Naive thymus-derived CD8-positive, alpha-beta T cell (primary cell): ENCODE measurements around the gene SOCS4. TPM values are rescaled to one million over a fixed set of nuclear protein-coding genes. Genes with fewer than 3 reads are reported as not detected.
"Not testable (repeated sequence)": the region's sequence is repeated elsewhere in the genome, so short reads cannot be mapped to it uniquely, and the experiment has no call there.

Experiments
- ATAC-seq, 2 donors: fragments of 150-1000 bp; cut with Tn5 transposase in 1 of 2; sonication (Bioruptor Pico), chemical (Tn5 transposase) in 1 of 2; 1 replicate in 1 of 2; 2 replicates in 1 of 2; pipeline ENCODE4 v1.10.0; 2021; ENCODE audit warnings: mild to moderate bottlenecking in 2 of 2, moderate library complexity in 2 of 2
- POLR2A ChIA-PET: fragments of 350-600 bp; sonication (Branson Sonifier 250); formaldehyde crosslinking; loops from one replicate; lab custom pipeline; 2021; ENCODE audit warnings: antibody characterized with exemption; lab: Charles Lee
- DNase-seq, 10 donors: peaks; one replicate each; pipeline versions ENCODE4 v3.0.0 to v3.0.0-alpha.2; 2020 to 2022
- H3K27ac Mint-ChIP-seq, 10 donors: one replicate each; pipeline ENCODE4 v1.8.0; 2020 to 2022; ENCODE audit warnings: mild to moderate bottlenecking in 10 of 10, mixed read lengths in 10 of 10, moderate library complexity in 4 of 10, inconsistent platforms in 1 of 10
- H3K27me3 Mint-ChIP-seq, 5 donors: one replicate each; pipeline ENCODE4 v1.8.0; 2021 to 2022; ENCODE audit warnings: mixed read lengths in 5 of 5
- H3K36me3 Mint-ChIP-seq, 3 donors: one replicate each; pipeline ENCODE4 v1.8.0; 2020 to 2022; ENCODE audit warnings: mixed read lengths in 3 of 3, mild to moderate bottlenecking in 2 of 3, inconsistent platforms in 1 of 3
- H3K4me1 Mint-ChIP-seq, 4 donors: one replicate each; pipeline ENCODE4 v1.8.0; 2021 to 2022; ENCODE audit warnings: mixed read lengths in 4 of 4
- H3K4me3 Mint-ChIP-seq, 10 donors: one replicate each; pipeline ENCODE4 v1.8.0; 2020 to 2022; ENCODE audit warnings: mild to moderate bottlenecking in 10 of 10, mixed read lengths in 10 of 10, moderate library complexity in 6 of 10, inconsistent platforms in 1 of 10
- H3K9me3 Mint-ChIP-seq, 9 donors: one replicate each; pipeline ENCODE4 v1.8.0; 2020 to 2022; ENCODE audit warnings: mixed read lengths in 9 of 9, mild to moderate bottlenecking in 3 of 9, inconsistent platforms in 1 of 9, moderate library complexity in 1 of 9
- polyA plus RNA-seq, 3 donors: library from polyadenylated mRNA; unstranded; fragments of 300-500 nt; fragmentation: Illumina TruSeq; gene quantifications; one replicate each; pipeline ENCODE4 v1.2.3, GENCODE V29; 2021
- total RNA-seq, 8 experiments: library from RNA in 2 of 8; stranded (reverse) in 2 of 8; gene quantifications; one replicate each; pipeline ENCODE4 v1.2.3 and lab custom pipeline; 2021 to 2026

The SOCS4 gene
- total and polyA plus RNA-seq, 5 experiments from 2014 or later: 1.5 to 22.5 (median 2.9) TPM

GRCh38 chr14:55073856-55074255 lies 46.8 kb downstream of the SOCS4 start:
- DNase-seq (no peak), ATAC-seq (no peak)
- H3K4me3 Mint-ChIP-seq: no peak overlapping the region
- H3K4me1 Mint-ChIP-seq: peaks cover 13 to 41% (median 29%) of the 10 kb centered on the region in 4 donors
- H3K9me3 Mint-ChIP-seq: no peaks in the 10 kb centered on the region
- H3K36me3 Mint-ChIP-seq: no peaks in the 10 kb centered on the region
- no peaks in the 10 kb centered on the region for H3K27me3 Mint-ChIP-seq
- POLR2A ChIA-PET: no interaction called here
- H3K27ac Mint-ChIP-seq: peak overlapping the region in 4 of 10 donors; percentile 15 to 71 (median 55)

- H3K27me3 Mint-ChIP-seq: no peaks in the 10 kb centered on the region
- peaks cover 13 to 41% (median 29%) of the 10 kb centered on the region in 4 donors for H3K4me1 Mint-ChIP-seq
- H3K4me3 Mint-ChIP-seq: peak overlapping the region in 4 of 10 donors; percentile 21 to 83 (median 39)
- POLR2A ChIA-PET: no interaction called here
- no peak for ATAC-seq
- H3K27ac Mint-ChIP-seq: peak overlapping the region in 7 of 10 donors; percentile 1 to 62 (median 51)
- H3K36me3 Mint-ChIP-seq: no peaks in the 10 kb centered on the region
- H3K9me3 Mint-ChIP-seq: no peaks in the 10 kb centered on the region
- no peak for DNase-seq
Measured at GRCh38 chr14:55074662-55075061, 47.6 kb downstream of the SOCS4 start.

GRCh38 chr14:55075628-55076175 lies 48.7 kb downstream of the SOCS4 start:
- H3K9me3 Mint-ChIP-seq: no peaks in the 10 kb centered on the region
- H3K27me3 Mint-ChIP-seq: no peaks in the 10 kb centered on the region
- ATAC-seq (no peak), DNase-seq (no peak)
- no peak overlapping the region for H3K4me3 Mint-ChIP-seq
- H3K27ac Mint-ChIP-seq: peak overlapping the region in 3 of 10 donors; percentile 35 to 59 (median 37)
- H3K36me3 Mint-ChIP-seq: no peaks in the 10 kb centered on the region
- POLR2A ChIA-PET: no interaction called here
- peaks cover 13 to 40% (median 29%) of the 10 kb centered on the region in 4 donors for H3K4me1 Mint-ChIP-seq

- Mint-ChIP-seq H3K27me3 (peaks cover 0 to 4% (median 0%) of the 10 kb centered on the region in 5 donors), H3K9me3 (no peaks in the 10 kb centered on the region), H3K4me3 (no peak overlapping the region), H3K4me1 (peaks cover 7 to 22% (median 15%) of the 10 kb centered on the region in 4 donors), H3K36me3 (no peaks in the 10 kb centered on the region), H3K27ac (peak overlapping the region in 1 of 10 donors; percentile 79)
- POLR2A ChIA-PET: no interaction called here
- DNase-seq: no peak
- ATAC-seq: no peak
Measured at GRCh38 chr14:55077170-55078151, 50.4 kb downstream of the SOCS4 start.

GRCh38 chr14:55079961-55080360 lies 52.9 kb downstream of the SOCS4 start:
- H3K36me3 Mint-ChIP-seq, H3K27me3 Mint-ChIP-seq, H3K4me1 Mint-ChIP-seq, H3K4me3 Mint-ChIP-seq, H3K27ac Mint-ChIP-seq, POLR2A ChIA-PET, ATAC-seq, DNase-seq, H3K9me3 Mint-ChIP-seq: not testable (repeated sequence)

GRCh38 chr14:55084401-55085059 lies 57.5 kb downstream of the SOCS4 start:
- H3K27me3 Mint-ChIP-seq: peaks cover 0 to 4% (median 2%) of the 10 kb centered on the region in 5 donors
- no peaks in the 10 kb centered on the region for H3K36me3 Mint-ChIP-seq
- no peaks in the 10 kb centered on the region for H3K9me3 Mint-ChIP-seq
- DNase-seq (no peak), ATAC-seq (no peak)
- no peak overlapping the region for H3K27ac Mint-ChIP-seq
- H3K4me3 Mint-ChIP-seq: no peak overlapping the region
- POLR2A ChIA-PET: interaction anchor here (0.6 to 0.9 kb wide), 2 partner anchors 76 to 188 kb away, joined by 3 to 6 read pairs; no protein-coding TSS in a partner anchor
- H3K4me1 Mint-ChIP-seq: peaks cover 0 to 2% (median 1%) of the 10 kb centered on the region in 4 donors

GRCh38 chr14:55085060-55085660 lies 58.1 kb downstream of the SOCS4 start:
- DNase-seq (no peak), ATAC-seq (no peak)
- no peaks in the 10 kb centered on the region for H3K36me3 Mint-ChIP-seq
- peaks cover 0 to 4% (median 3%) of the 10 kb centered on the region in 5 donors for H3K27me3 Mint-ChIP-seq
- H3K4me3 Mint-ChIP-seq: no peak overlapping the region
- H3K27ac Mint-ChIP-seq: no peak overlapping the region
- H3K4me1 Mint-ChIP-seq: peaks cover 0 to 3% (median 1%) of the 10 kb centered on the region in 4 donors
- no peaks in the 10 kb centered on the region for H3K9me3 Mint-ChIP-seq
- POLR2A ChIA-PET: no interaction called here

- no peaks in the 10 kb centered on the region for H3K9me3 Mint-ChIP-seq
Measured at GRCh38 chr14:55086938-55087337, 59.9 kb downstream of the SOCS4 start.

GRCh38 chr14:55088356-55088755 lies 61.3 kb downstream of the SOCS4 start:
- ATAC-seq: no peak
- no peak overlapping the region for H3K4me3 Mint-ChIP-seq
- H3K27ac Mint-ChIP-seq: no peak overlapping the region
- H3K4me1 Mint-ChIP-seq: peaks cover 0 to 3% (median 1%) of the 10 kb centered on the region in 4 donors
- H3K27me3 Mint-ChIP-seq: peaks cover 0 to 4% (median 0%) of the 10 kb centered on the region in 5 donors
- DNase-seq: no peak
- no peaks in the 10 kb centered on the region for H3K9me3 Mint-ChIP-seq
- no peaks in the 10 kb centered on the region for H3K36me3 Mint-ChIP-seq
- POLR2A ChIA-PET: no interaction called here

More at GRCh38 chr14:55086938-55087337, 59.9 kb downstream of the SOCS4 start:
- Mint-ChIP-seq H3K4me1 (peaks cover 0 to 3% (median 1%) of the 10 kb centered on the region in 4 donors), H3K27ac (no peak overlapping the region), H3K4me3 (no peak overlapping the region), H3K36me3 (no peaks in the 10 kb centered on the region), H3K27me3 (peaks cover 0 to 3% (median 0%) of the 10 kb centered on the region in 5 donors)
- no peak for DNase-seq
- no peak for ATAC-seq
- POLR2A ChIA-PET: no interaction called here

- ATAC-seq (no peak), DNase-seq (no peak)
- peaks cover 0 to 8% (median 3%) of the 10 kb centered on the region in 4 donors for H3K4me1 Mint-ChIP-seq
- H3K4me3 Mint-ChIP-seq: no peak overlapping the region
- no peak overlapping the region for H3K27ac Mint-ChIP-seq
- POLR2A ChIA-PET: no interaction called here
- peaks cover 0 to 4% (median 0%) of the 10 kb centered on the region in 5 donors for H3K27me3 Mint-ChIP-seq
- no peaks in the 10 kb centered on the region for H3K9me3 Mint-ChIP-seq
- H3K36me3 Mint-ChIP-seq: no peaks in the 10 kb centered on the region
Measured at GRCh38 chr14:55092341-55092740, 65.3 kb downstream of the SOCS4 start.

- Mint-ChIP-seq H3K9me3 (no peaks in the 10 kb centered on the region), H3K27ac (no peak overlapping the region), H3K27me3 (peaks cover 0 to 4% (median 0%) of the 10 kb centered on the region in 5 donors), H3K4me1 (peaks cover 5 to 21% (median 16%) of the 10 kb centered on the region in 4 donors), H3K4me3 (no peak overlapping the region), H3K36me3 (no peaks in the 10 kb centered on the region)
- POLR2A ChIA-PET: interaction anchor here (1.8 kb wide), 1 partner anchor 9 kb away, joined by 6 read pairs; no protein-coding TSS in a partner anchor
- ATAC-seq (no peak), DNase-seq (no peak)
Measured at GRCh38 chr14:55094292-55095157, 67.5 kb downstream of the SOCS4 start.
